GM12892 (cell line): Measurements from ENCODE around the gene TMPRSS9.

Experiments used
- POLR2A ChIP-seq: IDR thresholded peaks from 2 replicates; pipeline ENCODE4 v1.6.1; 2011; ENCODE audit warnings: low read depth, low read length, control low read depth
- POLR2AphosphoS5 ChIP-seq: IDR thresholded peaks from 2 replicates; pipeline ENCODE4 v1.6.1; 2011; ENCODE audit warnings: low read depth, low read length, control low read depth
- TAF1 ChIP-seq: IDR thresholded peaks from 2 replicates; pipeline ENCODE4 v1.6.1; 2011; ENCODE audit warnings: low read depth, mild to moderate bottlenecking, control low read depth, low read length, borderline replicate concordance

GRCh38 chr19:2411709-2412108 lies 51.6 kb downstream of the TMPRSS9 start:
- TF ChIP-seq POLR2AphosphoS5 (no peak), POLR2A (no peak), TAF1 (no peak)
